HCT116 (cell line): Measurements from ENCODE around the gene AARS1. TPM values are rescaled to one million over a fixed set of nuclear protein-coding genes. Genes with fewer than 3 reads are reported as not detected.

Source experiments
- ATAC-seq: fragments of 200-7000 bp; cut with Tn5 transposase; 2 replicates; pipeline ENCODE4 v1.9.1; 2020; ENCODE audit warnings: mild to moderate bottlenecking, moderate library complexity
- BruUV-seq: library from RNA; stranded (reverse); fragments of 400-500 nt; replicated peaks from 2 replicates; lab custom pipeline; 2021; lab: Mats Ljungman, UMichigan
- CTCF ChIA-PET: fragments of 300-600 bp; sonication (Branson Sonifier 250); formaldehyde crosslinking; loops from one replicate; lab custom pipeline; 2021; ENCODE audit warnings: antibody characterized with exemption; lab: Charles Lee
- POLR2A ChIA-PET: fragments of 300-600, 350-600 bp; sonication (Branson Sonifier 250); formaldehyde crosslinking; loops from one replicate; lab custom pipeline; 2021; ENCODE audit warnings: antibody characterized with exemption; lab: Charles Lee
- RAD21 ChIA-PET, 2 experiments: fragments of 300-600 bp; sonication (Branson Sonifier 250); formaldehyde crosslinking; loops; one replicate each; lab custom pipeline; 2023; ENCODE audit warnings: low total read pairs in 2 of 2; ENCODE audit not compliant: uncharacterized antibody in 2 of 2, unreplicated experiment in 2 of 2, low non-redundant PET in 1 of 2; lab: Charles Lee
- DNase-seq: peaks from one replicate; pipeline ENCODE4 v3.0.0-alpha.2; 2010; ENCODE audit warnings: low read depth, low spot score
- H2AFZ ChIP-seq: fragments of 200-600 bp; shearing (Covaris generic), sonication (generic); 2 replicates; pipeline ENCODE4 v1.6.1; 2017; ENCODE audit warnings: low read depth, mixed run types, mixed read lengths, antibody characterized with exemption, low read length; ENCODE audit not compliant: poor library complexity, severe bottlenecking
- H3K27ac ChIP-seq: 2 replicates; pipeline ENCODE4 v1.5.1; 2012; ENCODE audit warnings: low read depth, low read length
- H3K27me3 ChIP-seq: fragments of 200-600 bp; sonication (generic); 2 replicates; pipeline ENCODE4 v1.6.1; 2016; ENCODE audit warnings: mixed run types, low read length, mixed read lengths; ENCODE audit not compliant: insufficient read depth
- H3K36me3 ChIP-seq, 2 experiments: fragments of 200-500 bp in 1 of 2; fragments of 200-600 bp in 1 of 2; sonication (Bioruptor generic) in 1 of 2; sonication (generic) in 1 of 2; 2 replicates each; pipeline versions ENCODE4 v1.5.1 to v1.6.1; 2014 to 2016; ENCODE audit warnings: low read length in 2 of 2, inconsistent platforms in 1 of 2, mixed read lengths in 1 of 2, mixed run types in 1 of 2; ENCODE audit not compliant: insufficient read depth in 2 of 2, control insufficient read depth in 1 of 2
- H3K4me1 ChIP-seq, 2 experiments: fragments of 200-600 bp in 1 of 2; sonication (generic) in 1 of 2; 2 replicates each; pipeline versions ENCODE4 v1.5.1 to v1.6.1; 2012 to 2017; ENCODE audit warnings: low read length in 2 of 2, inconsistent platforms in 1 of 2, mild to moderate bottlenecking in 1 of 2, mixed read lengths in 1 of 2, mixed run types in 1 of 2, moderate library complexity in 1 of 2; ENCODE audit not compliant: insufficient read depth in 2 of 2, control insufficient read depth in 1 of 2
- H3K4me2 ChIP-seq: fragments of 200-600 bp; sonication (generic); 2 replicates; pipeline ENCODE4 v1.6.1; 2017; ENCODE audit warnings: mixed run types, low read length, mixed read lengths
- H3K4me3 ChIP-seq, 2 experiments: fragments of 200-600 bp in 1 of 2; sonication (generic) in 1 of 2; replicated peaks in 1 of 2; 2 replicates each; pipeline ENCODE4 v1.5.1; 2011 to 2016; ENCODE audit warnings: low read length in 2 of 2, control low read depth in 1 of 2, low read depth in 1 of 2, mild to moderate bottlenecking in 1 of 2, mixed read lengths in 1 of 2, mixed run types in 1 of 2
- H3K79me2 ChIP-seq: fragments of 200-600 bp; sonication (generic); 2 replicates; pipeline ENCODE4 v1.6.1; 2017; ENCODE audit warnings: mild to moderate bottlenecking, mixed run types, low read length, moderate library complexity, mixed read lengths; ENCODE audit not compliant: insufficient read depth
- H3K9ac ChIP-seq: fragments of 200-600 bp; sonication (generic); 2 replicates; pipeline ENCODE4 v1.6.1; 2016; ENCODE audit warnings: low read length, mixed read lengths
- H3K9me2 ChIP-seq: fragments of 200-600 bp; sonication (generic), shearing (Covaris generic); 2 replicates; pipeline ENCODE4 v1.6.1; 2017; ENCODE audit warnings: mixed run types, mild to moderate bottlenecking, moderate library complexity; ENCODE audit not compliant: insufficient read depth
- H3K9me3 ChIP-seq, 2 experiments: fragments of 200-500 bp in 1 of 2; fragments of 200-600 bp in 1 of 2; sonication (Bioruptor generic) in 1 of 2; sonication (generic) in 1 of 2; 2 replicates each; pipeline ENCODE4 v1.6.1; 2014 to 2017; ENCODE audit warnings: low read length in 2 of 2, mixed read lengths in 2 of 2, inconsistent platforms in 1 of 2, low read depth in 1 of 2, mild to moderate bottlenecking in 1 of 2, mixed run types in 1 of 2, moderate library complexity in 1 of 2; ENCODE audit not compliant: control insufficient read depth in 1 of 2, insufficient read depth in 1 of 2
- H4K20me1 ChIP-seq: fragments of 200-600 bp; sonication (generic), shearing (Covaris generic); 2 replicates; pipeline ENCODE4 v1.6.1; 2017; ENCODE audit warnings: mixed run types, mild to moderate bottlenecking, moderate library complexity; ENCODE audit not compliant: insufficient read depth
- CBX3 ChIP-seq: IDR thresholded peaks from 2 replicates; pipeline ENCODE4 v1.6.1; 2012; ENCODE audit warnings: low read depth
- CEBPB ChIP-seq: IDR thresholded peaks from 2 replicates; pipeline ENCODE4 v1.6.1; 2012; ENCODE audit warnings: low read depth
- EGR1 ChIP-seq: IDR thresholded peaks from 2 replicates; pipeline ENCODE4 v1.6.1; 2012; ENCODE audit warnings: low read depth
- EZH2 ChIP-seq: fragments of 200-600 bp; sonication (generic); IDR thresholded peaks from 2 replicates; pipeline ENCODE4 v1.6.1; 2017; ENCODE audit warnings: antibody characterized with exemption, mixed run types
- EZH2phosphoT487 ChIP-seq: fragments of 200-600 bp; IDR thresholded peaks from 2 replicates; pipeline ENCODE4 v1.6.1; 2018; ENCODE audit warnings: antibody characterized with exemption, borderline replicate concordance
- MAX ChIP-seq: IDR thresholded peaks from 2 replicates; pipeline ENCODE4 v1.6.1; 2012
- POLR2A ChIP-seq: IDR thresholded peaks from 2 replicates; pipeline ENCODE4 v1.7.0; 2011; ENCODE audit warnings: borderline replicate concordance; ENCODE audit not compliant: insufficient read depth, insufficient read length; ENCODE audit errors: extremely low read depth
- POLR2AphosphoS5 ChIP-seq: IDR thresholded peaks from 2 replicates; pipeline ENCODE4 v1.6.1; 2011; ENCODE audit warnings: mild to moderate bottlenecking, low read depth, low read length, moderate library complexity
- RAD21 ChIP-seq: IDR thresholded peaks from 2 replicates; pipeline ENCODE4 v1.6.1; 2012; ENCODE audit warnings: low read depth, mild to moderate bottlenecking
- SP1 ChIP-seq: IDR thresholded peaks from 2 replicates; pipeline ENCODE4 v1.6.1; 2012; ENCODE audit warnings: low read depth
- YY1 ChIP-seq: IDR thresholded peaks from 2 replicates; pipeline ENCODE4 v1.6.1; 2011; ENCODE audit warnings: low read length, low read depth, moderate library complexity, mild to moderate bottlenecking; ENCODE audit not compliant: insufficient replicate concordance; ENCODE audit errors: extremely low read depth
- ZFX ChIP-seq: fragments of 450-650 bp; IDR thresholded peaks from 2 replicates; pipeline ENCODE4 v1.6.1; 2017
- ZNF274 ChIP-seq: fragments of 200-500 bp; sonication (Bioruptor generic); IDR thresholded peaks from 2 replicates; pipeline ENCODE4 v1.6.1; 2014; ENCODE audit warnings: mild to moderate bottlenecking, low read depth, low read length, inconsistent platforms
- intact Hi-C: fragments of 100-400 bp; cut with micrococcal nuclease; formaldehyde crosslinking; loops from 2 replicates; pipeline ENCODE4 v1.10.0; 2022
- total RNA-seq: library from RNA; stranded (reverse); gene quantifications from one replicate; pipeline ENCODE4 v1.2.1, GENCODE V29; 2021; ENCODE audit not compliant: unreplicated experiment
- TF ChIP-seq, protein P1 (sequence below): IDR thresholded peaks from 2 replicates; pipeline ENCODE4 v1.6.1; 2012; ENCODE audit warnings: low read depth
- TF ChIP-seq, protein P2 (sequence below): IDR thresholded peaks from 2 replicates; pipeline ENCODE4 v1.6.1; 2011; ENCODE audit warnings: mild to moderate bottlenecking, low read length, moderate library complexity; ENCODE audit not compliant: insufficient replicate concordance; ENCODE audit errors: extremely low read depth
- TF ChIP-seq, protein P3 (sequence below): IDR thresholded peaks from 2 replicates; pipeline ENCODE4 v1.6.1; 2012
- TF ChIP-seq, protein P4 (sequence below), 3 experiments: fragments of 200-600 bp in 1 of 3; sonication (generic) in 1 of 3; IDR thresholded peaks in 2 of 3; conservative IDR thresholded peaks in 1 of 3; 2 replicates each; pipeline ENCODE4 v1.5.1; 2012 to 2017; ENCODE audit warnings: low read depth in 2 of 3, low read length in 2 of 3, antibody characterized with exemption in 1 of 3, borderline replicate concordance in 1 of 3, control low read depth in 1 of 3, mild to moderate bottlenecking in 1 of 3, mixed read lengths in 1 of 3, mixed run types in 1 of 3, moderate library complexity in 1 of 3; ENCODE audit not compliant: insufficient read depth in 1 of 3

Gene AARS1
- total RNA-seq, 1 experiment from 2014 or later: 215 TPM

DNA sequence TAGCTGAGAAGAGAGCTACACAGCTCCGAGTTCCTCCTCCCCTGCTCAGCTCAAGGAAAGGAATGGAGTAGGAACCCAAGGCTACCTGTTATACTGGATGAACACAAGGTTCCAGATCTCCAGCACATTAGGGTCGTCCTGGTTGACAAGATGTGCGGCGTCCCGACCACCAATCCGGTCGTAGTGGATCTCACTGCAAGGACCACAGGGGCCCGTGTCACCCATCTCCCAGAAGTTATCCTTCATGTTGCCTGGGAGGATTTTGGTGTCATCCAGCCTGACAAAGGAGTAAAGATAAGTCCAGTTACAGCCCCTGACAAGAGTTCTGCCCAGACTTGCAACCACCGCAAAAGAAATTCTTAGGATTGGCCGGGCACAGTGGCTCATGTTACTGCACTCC is 17.6 kb downstream of the AARS1 start:
- ChIA-PET POLR2A (interaction anchor here (0.7 to 1.0 kb wide), 2 partner anchors 13 to 876 kb away, joined by 3 to 4 read pairs; no protein-coding TSS in a partner anchor), CTCF (no interaction called here), RAD21 (no interaction called here)
- no peaks in the 10 kb centered on the region for H3K9me2 ChIP-seq
- no peak overlapping the region for H2AFZ ChIP-seq
- H3K27ac ChIP-seq: no peak overlapping the region
- no peaks in the 10 kb centered on the region for H3K27me3 ChIP-seq
- no peaks in the 10 kb centered on the region for H4K20me1 ChIP-seq
- H3K4me2 ChIP-seq: no peak overlapping the region
- H3K79me2 ChIP-seq: peaks cover 20% of the 10 kb centered on the region
- no peak overlapping the region for H3K9ac ChIP-seq
- H3K4me3 ChIP-seq: no peak overlapping the region
- no peaks in the 10 kb centered on the region for H3K9me3 ChIP-seq
- peaks cover 39 to 50% of the 10 kb centered on the region in 2 experiments for H3K36me3 ChIP-seq
- TF ChIP-seq EZH2: no peak
- TF ChIP-seq, protein P1, sequence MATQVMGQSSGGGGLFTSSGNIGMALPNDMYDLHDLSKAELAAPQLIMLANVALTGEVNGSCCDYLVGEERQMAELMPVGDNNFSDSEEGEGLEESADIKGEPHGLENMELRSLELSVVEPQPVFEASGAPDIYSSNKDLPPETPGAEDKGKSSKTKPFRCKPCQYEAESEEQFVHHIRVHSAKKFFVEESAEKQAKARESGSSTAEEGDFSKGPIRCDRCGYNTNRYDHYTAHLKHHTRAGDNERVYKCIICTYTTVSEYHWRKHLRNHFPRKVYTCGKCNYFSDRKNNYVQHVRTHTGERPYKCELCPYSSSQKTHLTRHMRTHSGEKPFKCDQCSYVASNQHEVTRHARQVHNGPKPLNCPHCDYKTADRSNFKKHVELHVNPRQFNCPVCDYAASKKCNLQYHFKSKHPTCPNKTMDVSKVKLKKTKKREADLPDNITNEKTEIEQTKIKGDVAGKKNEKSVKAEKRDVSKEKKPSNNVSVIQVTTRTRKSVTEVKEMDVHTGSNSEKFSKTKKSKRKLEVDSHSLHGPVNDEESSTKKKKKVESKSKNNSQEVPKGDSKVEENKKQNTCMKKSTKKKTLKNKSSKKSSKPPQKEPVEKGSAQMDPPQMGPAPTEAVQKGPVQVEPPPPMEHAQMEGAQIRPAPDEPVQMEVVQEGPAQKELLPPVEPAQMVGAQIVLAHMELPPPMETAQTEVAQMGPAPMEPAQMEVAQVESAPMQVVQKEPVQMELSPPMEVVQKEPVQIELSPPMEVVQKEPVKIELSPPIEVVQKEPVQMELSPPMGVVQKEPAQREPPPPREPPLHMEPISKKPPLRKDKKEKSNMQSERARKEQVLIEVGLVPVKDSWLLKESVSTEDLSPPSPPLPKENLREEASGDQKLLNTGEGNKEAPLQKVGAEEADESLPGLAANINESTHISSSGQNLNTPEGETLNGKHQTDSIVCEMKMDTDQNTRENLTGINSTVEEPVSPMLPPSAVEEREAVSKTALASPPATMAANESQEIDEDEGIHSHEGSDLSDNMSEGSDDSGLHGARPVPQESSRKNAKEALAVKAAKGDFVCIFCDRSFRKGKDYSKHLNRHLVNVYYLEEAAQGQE: no peak
- TF ChIP-seq ZNF274: no peak
- TF ChIP-seq, protein P2, sequence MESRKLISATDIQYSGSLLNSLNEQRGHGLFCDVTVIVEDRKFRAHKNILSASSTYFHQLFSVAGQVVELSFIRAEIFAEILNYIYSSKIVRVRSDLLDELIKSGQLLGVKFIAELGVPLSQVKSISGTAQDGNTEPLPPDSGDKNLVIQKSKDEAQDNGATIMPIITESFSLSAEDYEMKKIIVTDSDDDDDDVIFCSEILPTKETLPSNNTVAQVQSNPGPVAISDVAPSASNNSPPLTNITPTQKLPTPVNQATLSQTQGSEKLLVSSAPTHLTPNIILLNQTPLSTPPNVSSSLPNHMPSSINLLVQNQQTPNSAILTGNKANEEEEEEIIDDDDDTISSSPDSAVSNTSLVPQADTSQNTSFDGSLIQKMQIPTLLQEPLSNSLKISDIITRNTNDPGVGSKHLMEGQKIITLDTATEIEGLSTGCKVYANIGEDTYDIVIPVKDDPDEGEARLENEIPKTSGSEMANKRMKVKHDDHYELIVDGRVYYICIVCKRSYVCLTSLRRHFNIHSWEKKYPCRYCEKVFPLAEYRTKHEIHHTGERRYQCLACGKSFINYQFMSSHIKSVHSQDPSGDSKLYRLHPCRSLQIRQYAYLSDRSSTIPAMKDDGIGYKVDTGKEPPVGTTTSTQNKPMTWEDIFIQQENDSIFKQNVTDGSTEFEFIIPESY: no peak
- TF ChIP-seq EGR1: no peak
- TF ChIP-seq EZH2phosphoT487: no peak
- no peak for TF ChIP-seq POLR2AphosphoS5
- no peak for TF ChIP-seq POLR2A
- no peak for TF ChIP-seq CEBPB
- TF ChIP-seq RAD21: no peak
- TF ChIP-seq, protein P3, sequence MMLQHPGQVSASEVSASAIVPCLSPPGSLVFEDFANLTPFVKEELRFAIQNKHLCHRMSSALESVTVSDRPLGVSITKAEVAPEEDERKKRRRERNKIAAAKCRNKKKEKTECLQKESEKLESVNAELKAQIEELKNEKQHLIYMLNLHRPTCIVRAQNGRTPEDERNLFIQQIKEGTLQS: no peak
- no peak for TF ChIP-seq YY1
- no peak for TF ChIP-seq SP1
- no peak for TF ChIP-seq CBX3
- TF ChIP-seq, protein P4, sequence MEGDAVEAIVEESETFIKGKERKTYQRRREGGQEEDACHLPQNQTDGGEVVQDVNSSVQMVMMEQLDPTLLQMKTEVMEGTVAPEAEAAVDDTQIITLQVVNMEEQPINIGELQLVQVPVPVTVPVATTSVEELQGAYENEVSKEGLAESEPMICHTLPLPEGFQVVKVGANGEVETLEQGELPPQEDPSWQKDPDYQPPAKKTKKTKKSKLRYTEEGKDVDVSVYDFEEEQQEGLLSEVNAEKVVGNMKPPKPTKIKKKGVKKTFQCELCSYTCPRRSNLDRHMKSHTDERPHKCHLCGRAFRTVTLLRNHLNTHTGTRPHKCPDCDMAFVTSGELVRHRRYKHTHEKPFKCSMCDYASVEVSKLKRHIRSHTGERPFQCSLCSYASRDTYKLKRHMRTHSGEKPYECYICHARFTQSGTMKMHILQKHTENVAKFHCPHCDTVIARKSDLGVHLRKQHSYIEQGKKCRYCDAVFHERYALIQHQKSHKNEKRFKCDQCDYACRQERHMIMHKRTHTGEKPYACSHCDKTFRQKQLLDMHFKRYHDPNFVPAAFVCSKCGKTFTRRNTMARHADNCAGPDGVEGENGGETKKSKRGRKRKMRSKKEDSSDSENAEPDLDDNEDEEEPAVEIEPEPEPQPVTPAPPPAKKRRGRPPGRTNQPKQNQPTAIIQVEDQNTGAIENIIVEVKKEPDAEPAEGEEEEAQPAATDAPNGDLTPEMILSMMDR (IDR thresholded peaks at IDR 0.05 in 2 of 3, conservative IDR thresholded peaks at IDR 0.05 in 1 of 3; ENCODE audit: borderline replicate concordance in 1 of 3, insufficient read depth in 1 of 3, low read depth in 2 of 3, low read length in 2 of 3): no peak
- TF ChIP-seq MAX: no peak
- no peak for TF ChIP-seq ZFX
- intact Hi-C loops: no loop called here
- DNase-seq (no peak), ATAC-seq (no peak)
- H3K4me1 ChIP-seq: no peaks in the 10 kb centered on the region
- no TSS peak for BruUV-seq
